ENCODE results near the gene GNAZ. TPM values are rescaled to one million over a fixed set of nuclear protein-coding genes. Genes with fewer than 3 reads are reported as not detected.
"Not testable (repeated sequence)": the region's sequence is repeated elsewhere in the genome, so short reads cannot be mapped to it uniquely, and the experiment has no call there.

The GNAZ gene
- total and polyA plus RNA-seq, 9 donors = 7.2 to 40.8 (median 15.3) TPM

DNA sequence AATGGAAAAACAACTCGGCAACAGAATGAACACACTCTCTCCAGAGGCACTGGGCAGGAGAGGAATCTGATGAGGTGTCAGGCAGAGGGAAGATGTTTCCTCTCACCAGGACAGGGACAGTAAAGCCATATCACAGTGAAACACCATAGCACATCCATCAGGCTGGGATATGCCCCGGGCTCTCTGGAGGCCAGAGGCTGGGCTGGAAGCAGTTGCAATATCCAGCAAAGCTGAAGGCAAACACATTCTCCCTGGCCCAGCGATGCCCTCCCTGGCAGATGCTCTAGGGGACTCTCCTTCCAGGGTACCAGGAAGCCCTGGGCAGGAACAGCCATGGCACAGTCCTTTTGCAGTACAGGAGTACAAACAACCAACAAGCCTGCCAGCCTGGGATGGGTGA lies 60.4 kb downstream of the GNAZ start:
- peaks cover 2% of the 10 kb centered on the region for H3K4me1 ChIP-seq (ENCODE audit: insufficient read depth)
- intact Hi-C loops (cut with DNase I) = no loop called here

DNA sequence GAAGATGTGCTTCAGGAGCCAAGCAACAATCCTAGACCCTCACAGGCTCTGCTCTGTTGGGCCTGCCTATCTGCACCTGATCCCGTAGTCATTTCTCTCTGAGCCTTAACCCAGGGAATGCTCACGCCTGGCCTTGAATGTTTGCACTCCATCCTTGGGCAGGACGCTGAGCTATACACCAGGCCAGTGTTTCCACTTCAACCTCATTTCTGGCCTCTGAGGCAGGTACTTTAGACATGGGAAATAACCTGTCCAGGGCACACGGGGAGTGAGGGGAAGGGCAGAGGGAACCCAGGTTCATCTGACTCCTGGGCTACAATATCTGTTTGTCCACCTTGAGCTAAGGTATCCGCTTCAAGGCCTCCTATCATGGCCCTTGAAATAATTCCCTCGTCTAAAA lies 61.6 kb downstream of the GNAZ start:
- H3K36me3 ChIP-seq = no peaks in the 10 kb centered on the region
- H3K4me1 ChIP-seq (ENCODE audit: insufficient read depth) = peaks cover 1% of the 10 kb centered on the region
- DNase-seq = no peak
- H3K27me3 ChIP-seq = no peaks in the 10 kb centered on the region
- intact Hi-C loops (cut with DNase I) = no loop called here
- whole genome bisulfite sequencing, 3 donors = 72 to 81% (median 75%) methylated on average over 6 of the region's 6 CpGs
- H3K9me3 ChIP-seq = no peaks in the 10 kb centered on the region
- no peak overlapping the region for H3K4me3 ChIP-seq
- TF ChIP-seq, protein P1, sequence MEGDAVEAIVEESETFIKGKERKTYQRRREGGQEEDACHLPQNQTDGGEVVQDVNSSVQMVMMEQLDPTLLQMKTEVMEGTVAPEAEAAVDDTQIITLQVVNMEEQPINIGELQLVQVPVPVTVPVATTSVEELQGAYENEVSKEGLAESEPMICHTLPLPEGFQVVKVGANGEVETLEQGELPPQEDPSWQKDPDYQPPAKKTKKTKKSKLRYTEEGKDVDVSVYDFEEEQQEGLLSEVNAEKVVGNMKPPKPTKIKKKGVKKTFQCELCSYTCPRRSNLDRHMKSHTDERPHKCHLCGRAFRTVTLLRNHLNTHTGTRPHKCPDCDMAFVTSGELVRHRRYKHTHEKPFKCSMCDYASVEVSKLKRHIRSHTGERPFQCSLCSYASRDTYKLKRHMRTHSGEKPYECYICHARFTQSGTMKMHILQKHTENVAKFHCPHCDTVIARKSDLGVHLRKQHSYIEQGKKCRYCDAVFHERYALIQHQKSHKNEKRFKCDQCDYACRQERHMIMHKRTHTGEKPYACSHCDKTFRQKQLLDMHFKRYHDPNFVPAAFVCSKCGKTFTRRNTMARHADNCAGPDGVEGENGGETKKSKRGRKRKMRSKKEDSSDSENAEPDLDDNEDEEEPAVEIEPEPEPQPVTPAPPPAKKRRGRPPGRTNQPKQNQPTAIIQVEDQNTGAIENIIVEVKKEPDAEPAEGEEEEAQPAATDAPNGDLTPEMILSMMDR (IDR thresholded peaks at IDR 0.05) = no peak
- TF ChIP-seq EP300 (IDR thresholded peaks at IDR 0.05) (no peak), POLR2A (IDR thresholded peaks at IDR 0.05) (no peak)
- H3K27ac ChIP-seq = no peak overlapping the region

More for the DNA sequence above, 60.4 kb downstream of the GNAZ start:
- no peaks in the 10 kb centered on the region for H3K36me3 ChIP-seq
- no peaks in the 10 kb centered on the region for H3K9me3 ChIP-seq
- no peak for TF ChIP-seq POLR2A (IDR thresholded peaks at IDR 0.05)
- TF ChIP-seq EP300 (IDR thresholded peaks at IDR 0.05) = no peak
- TF ChIP-seq, protein P1 (IDR thresholded peaks at IDR 0.05) = no peak
- H3K27ac ChIP-seq = no peak overlapping the region
- no peaks in the 10 kb centered on the region for H3K27me3 ChIP-seq
- no peak overlapping the region for H3K4me3 ChIP-seq
- DNase-seq = no peak
- WGBS, 3 donors = 52 to 65% (median 57%) methylated on average over 3 of the region's 3 CpGs

DNA sequence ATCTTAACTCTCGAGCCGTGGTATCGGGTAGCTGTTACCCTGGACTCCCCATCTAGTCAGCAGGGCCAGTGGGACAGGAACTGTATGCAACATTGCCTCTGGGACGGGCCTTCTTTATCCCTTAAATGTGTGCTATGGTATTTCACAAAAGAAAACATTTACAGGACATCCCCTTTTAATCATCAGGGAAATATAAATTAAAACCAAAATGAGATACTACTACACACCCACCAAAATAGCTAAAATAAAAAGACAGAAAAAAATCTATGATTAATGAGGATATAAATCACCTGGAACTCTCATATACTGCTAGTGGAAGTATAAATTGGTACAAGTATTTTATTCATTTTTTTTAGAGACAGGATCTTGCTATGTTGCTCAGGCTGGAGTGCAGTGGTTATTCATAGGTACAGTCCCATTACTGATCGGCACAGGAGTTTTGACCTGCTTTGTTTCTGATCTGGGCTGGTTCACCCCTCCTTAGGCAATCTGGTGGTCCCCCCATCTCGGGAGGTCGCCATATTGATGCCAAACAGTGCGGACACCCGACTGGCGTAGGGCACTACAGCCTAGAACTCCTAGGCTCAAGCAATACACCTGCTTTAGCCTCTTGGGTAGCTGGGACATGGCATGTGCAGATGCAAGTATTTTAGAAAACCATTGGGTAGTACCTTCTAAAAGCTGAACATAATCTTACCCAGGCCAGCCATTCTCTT lies 62.2 kb downstream of the GNAZ start:
- H3K36me3 ChIP-seq = no peaks in the 10 kb centered on the region
- no peaks in the 10 kb centered on the region for H3K27me3 ChIP-seq
- H3K4me3 ChIP-seq = no peak overlapping the region
- DNase-seq = no peak
- no peak overlapping the region for H3K27ac ChIP-seq
- intact Hi-C loops (cut with DNase I) = no loop called here
- 89 to 92% (median 90%) methylated on average over 10 of the region's 10 CpGs for WGBS, 3 donors
- H3K9me3 ChIP-seq = no peaks in the 10 kb centered on the region
- peaks cover 1% of the 10 kb centered on the region for H3K4me1 ChIP-seq (ENCODE audit: insufficient read depth)
- TF ChIP-seq POLR2A (IDR thresholded peaks at IDR 0.05) = no peak
- TF ChIP-seq EP300 (IDR thresholded peaks at IDR 0.05) = no peak
- TF ChIP-seq, protein P1 (IDR thresholded peaks at IDR 0.05) = no peak

DNA sequence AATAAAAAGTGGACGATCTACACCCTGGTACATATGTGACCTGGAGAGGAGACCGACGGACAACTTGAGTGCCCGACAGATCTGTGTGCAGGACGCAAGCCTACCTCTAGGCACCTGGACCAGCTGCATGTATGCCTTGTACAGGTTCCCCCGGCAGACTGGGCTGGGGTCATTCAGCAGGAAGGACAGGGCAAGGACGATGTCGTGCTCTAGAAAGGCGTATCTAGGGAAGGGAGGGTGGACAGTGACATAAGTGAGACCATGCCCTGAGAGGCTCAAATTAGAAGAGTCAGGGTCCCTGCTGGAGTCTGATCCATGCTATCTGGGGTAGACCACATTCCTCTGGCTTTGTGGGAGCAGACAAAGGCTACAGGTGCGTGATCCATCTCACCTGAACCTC lies 63.6 kb downstream of the GNAZ start:
- Histone ChIP-seq H3K4me1 (ENCODE audit: insufficient read depth) (no peaks in the 10 kb centered on the region), H3K36me3 (no peaks in the 10 kb centered on the region), H3K4me3 (no peak overlapping the region), H3K27me3 (no peaks in the 10 kb centered on the region), H3K9me3 (no peaks in the 10 kb centered on the region), H3K27ac (no peak overlapping the region)
- intact Hi-C loops (cut with DNase I) = no loop called here
- WGBS, 3 donors = 91 to 96% (median 92%) methylated on average over 10 of the region's 10 CpGs
- TF ChIP-seq, protein P1 (IDR thresholded peaks at IDR 0.05) = no peak
- TF ChIP-seq POLR2A (IDR thresholded peaks at IDR 0.05) = no peak
- DNase-seq = no peak

DNA sequence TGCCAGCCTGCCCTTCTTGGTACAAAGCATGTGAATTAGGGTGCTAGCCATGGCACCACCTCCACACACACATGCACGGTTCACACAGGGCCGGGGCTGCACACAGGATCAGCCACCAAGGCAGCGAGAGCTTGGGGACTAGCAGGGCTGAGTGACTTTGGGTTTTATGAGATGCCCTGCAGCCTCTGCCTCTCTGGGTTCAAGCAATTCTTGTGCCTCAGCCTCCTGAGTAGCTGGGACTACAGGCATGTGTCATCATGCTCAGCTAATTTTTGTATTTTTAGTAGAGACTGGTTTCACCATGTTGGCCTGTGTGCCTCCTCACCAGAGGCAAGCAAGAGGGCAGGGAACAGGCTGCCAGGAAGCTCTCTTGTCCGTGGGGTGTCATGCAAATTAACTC lies 66.7 kb downstream of the GNAZ start:
- intact Hi-C loops (cut with DNase I); H3K4me1 ChIP-seq (ENCODE audit: insufficient read depth); H3K4me3 ChIP-seq; H3K9me3 ChIP-seq; H3K36me3 ChIP-seq; H3K27me3 ChIP-seq; DNase-seq; H3K27ac ChIP-seq: not testable (repeated sequence)
- 69 to 92% (median 91%) methylated on average over 3 to 4 of the region's 4 CpGs for WGBS, 3 donors

Data from ovary (tissue), 9 donors.